Measurements from ENCODE around the gene CDK8. TPM values are rescaled to one million over a fixed set of nuclear protein-coding genes. Genes with fewer than 3 reads are reported as not detected.
A peak's percentile ranks its signal among the peaks of the same experiment; 100 is the strongest.

Gene CDK8
- total RNA-seq, 1 donor from 2014 or later = 11.2 TPM

DNA sequence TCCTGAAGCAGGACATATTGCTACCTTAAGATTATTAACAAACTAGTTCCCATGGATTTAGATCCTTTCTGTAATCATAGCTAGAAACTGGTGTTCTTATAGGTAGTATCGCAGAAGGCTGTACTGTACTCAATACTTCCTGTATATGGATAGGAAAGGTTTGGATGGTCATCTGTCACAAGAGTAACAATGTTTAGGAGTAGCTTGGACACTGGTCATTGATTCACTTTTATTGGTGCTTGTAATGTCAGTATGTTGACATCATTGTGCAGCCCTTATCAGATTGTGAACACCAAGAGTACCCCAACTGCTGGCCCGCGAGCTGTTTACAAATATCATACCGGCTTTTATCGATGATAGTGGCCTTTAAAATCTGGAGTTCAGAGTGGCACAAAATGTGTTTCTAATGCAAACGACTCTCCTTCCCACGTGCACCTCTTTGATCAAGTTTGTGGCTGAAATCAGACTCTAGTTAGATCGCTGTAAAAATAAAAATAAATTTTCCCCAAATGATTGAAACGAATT lies 605 bp upstream of the CDK8 start:
- DNase-seq (no peak), ATAC-seq (no peak)
- Histone ChIP-seq H3K27me3 (no peaks in the 10 kb centered on the region), H3K4me1 (peaks cover 20% of the 10 kb centered on the region), H3K9me3 (no peaks in the 10 kb centered on the region), H3K27ac (peak overlapping the region; percentile 95), H3K36me3 (no peaks in the 10 kb centered on the region), H3K4me3 (peak overlapping the region; percentile 81)
- intact Hi-C loops (cut with DNase I) = no loop called here
- TF ChIP-seq, protein P1, sequence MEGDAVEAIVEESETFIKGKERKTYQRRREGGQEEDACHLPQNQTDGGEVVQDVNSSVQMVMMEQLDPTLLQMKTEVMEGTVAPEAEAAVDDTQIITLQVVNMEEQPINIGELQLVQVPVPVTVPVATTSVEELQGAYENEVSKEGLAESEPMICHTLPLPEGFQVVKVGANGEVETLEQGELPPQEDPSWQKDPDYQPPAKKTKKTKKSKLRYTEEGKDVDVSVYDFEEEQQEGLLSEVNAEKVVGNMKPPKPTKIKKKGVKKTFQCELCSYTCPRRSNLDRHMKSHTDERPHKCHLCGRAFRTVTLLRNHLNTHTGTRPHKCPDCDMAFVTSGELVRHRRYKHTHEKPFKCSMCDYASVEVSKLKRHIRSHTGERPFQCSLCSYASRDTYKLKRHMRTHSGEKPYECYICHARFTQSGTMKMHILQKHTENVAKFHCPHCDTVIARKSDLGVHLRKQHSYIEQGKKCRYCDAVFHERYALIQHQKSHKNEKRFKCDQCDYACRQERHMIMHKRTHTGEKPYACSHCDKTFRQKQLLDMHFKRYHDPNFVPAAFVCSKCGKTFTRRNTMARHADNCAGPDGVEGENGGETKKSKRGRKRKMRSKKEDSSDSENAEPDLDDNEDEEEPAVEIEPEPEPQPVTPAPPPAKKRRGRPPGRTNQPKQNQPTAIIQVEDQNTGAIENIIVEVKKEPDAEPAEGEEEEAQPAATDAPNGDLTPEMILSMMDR (IDR thresholded peaks at IDR 0.05) = no peak

DNA sequence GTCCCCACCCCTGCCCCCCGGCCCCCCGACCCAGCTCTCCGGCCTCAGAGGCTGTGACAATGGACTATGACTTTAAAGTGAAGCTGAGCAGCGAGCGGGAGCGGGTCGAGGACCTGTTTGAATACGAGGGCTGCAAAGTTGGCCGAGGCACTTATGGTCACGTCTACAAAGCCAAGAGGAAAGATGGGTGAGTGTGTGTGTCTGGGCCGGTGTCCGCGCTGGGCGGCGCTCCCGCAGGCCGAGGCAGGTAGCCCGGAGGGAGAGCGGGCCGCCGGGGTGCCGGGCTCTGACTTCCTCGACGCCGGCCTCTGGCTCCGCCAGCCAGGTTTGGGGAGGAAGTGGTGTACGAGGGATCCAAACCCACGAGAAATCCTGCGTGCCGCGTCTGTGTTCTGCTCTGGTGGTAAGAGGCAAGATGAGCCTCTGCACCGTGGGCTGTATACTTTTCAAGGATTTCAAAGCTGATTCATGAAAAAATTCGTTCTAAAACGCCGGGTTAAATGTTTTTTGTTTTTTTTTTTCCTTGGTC lies 718 bp downstream of the CDK8 start:
- peak overlapping the region; percentile 81 for H3K4me3 ChIP-seq
- intact Hi-C loops (cut with DNase I) = no loop called here
- no peaks in the 10 kb centered on the region for H3K9me3 ChIP-seq
- DNase-seq = peak; percentile 85
- peaks cover 20% of the 10 kb centered on the region for H3K4me1 ChIP-seq
- no peaks in the 10 kb centered on the region for H3K27me3 ChIP-seq
- no peaks in the 10 kb centered on the region for H3K36me3 ChIP-seq
- H3K27ac ChIP-seq = peak overlapping the region; percentile 95
- TF ChIP-seq, protein P1 (IDR thresholded peaks at IDR 0.05) = peak; percentile 8
- ATAC-seq = peak; percentile 74

DNA sequence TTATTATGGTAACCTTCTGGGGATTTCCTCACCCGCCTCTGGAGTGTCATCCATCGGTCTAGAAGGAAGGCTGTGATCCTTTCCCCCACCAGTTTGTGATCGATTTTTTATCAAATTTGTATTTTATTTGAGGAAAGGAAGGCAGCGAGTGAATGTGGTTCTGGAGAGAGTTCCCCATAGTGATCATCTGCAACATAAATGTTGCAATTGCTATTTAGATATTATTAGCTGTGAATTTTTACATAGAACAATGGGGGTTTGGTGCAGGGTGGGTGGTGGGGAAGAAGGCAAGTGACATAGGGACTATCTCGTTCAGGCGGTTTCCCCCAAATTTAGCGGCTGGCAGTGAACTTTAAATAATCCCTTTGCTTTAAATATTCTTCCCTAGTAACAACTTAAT lies 1.2 kb downstream of the CDK8 start:
- TF ChIP-seq, protein P1 (IDR thresholded peaks at IDR 0.05) = no peak
- DNase-seq (no peak), ATAC-seq (no peak)
- H3K27ac ChIP-seq = peak overlapping the region; percentile 95
- no peaks in the 10 kb centered on the region for H3K27me3 ChIP-seq
- H3K4me1 ChIP-seq = peaks cover 20% of the 10 kb centered on the region
- peak overlapping the region; percentile 81 for H3K4me3 ChIP-seq
- intact Hi-C loops (cut with DNase I) = no loop called here
- no peaks in the 10 kb centered on the region for H3K9me3 ChIP-seq
- no peaks in the 10 kb centered on the region for H3K36me3 ChIP-seq

DNA sequence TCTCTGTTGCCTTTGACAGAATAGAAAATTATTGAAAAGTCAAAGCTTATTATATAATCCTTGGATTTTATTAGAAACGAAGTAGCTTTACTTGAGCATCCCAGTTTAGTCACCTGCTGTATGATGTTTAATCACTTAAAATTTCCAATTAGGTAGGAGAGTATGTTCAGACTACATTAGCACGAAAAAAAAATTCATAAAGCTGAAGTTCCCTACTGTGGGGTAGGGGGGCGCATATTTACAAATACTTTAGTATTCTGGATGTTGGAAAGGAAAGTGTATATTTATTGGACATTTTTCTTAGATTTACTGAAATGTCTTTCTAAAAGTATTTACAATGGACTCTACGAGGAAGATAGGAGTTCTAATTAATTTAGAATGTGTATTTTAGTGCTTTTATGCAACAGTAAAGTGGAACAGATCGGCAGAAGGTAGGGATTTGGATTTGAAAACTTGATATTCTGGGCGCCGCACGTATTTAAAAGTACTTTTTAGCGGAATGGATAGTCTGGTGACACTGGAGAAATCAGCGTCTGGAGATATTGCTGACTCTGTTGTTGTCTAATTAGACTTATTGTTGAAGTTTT lies 1.9 kb downstream of the CDK8 start:
- H3K36me3 ChIP-seq = no peaks in the 10 kb centered on the region
- ATAC-seq = no peak
- H3K9me3 ChIP-seq = no peaks in the 10 kb centered on the region
- H3K4me3 ChIP-seq = peak overlapping the region; percentile 81
- no peak overlapping the region for H3K27ac ChIP-seq
- H3K4me1 ChIP-seq = peaks cover 20% of the 10 kb centered on the region
- no peak for DNase-seq
- intact Hi-C loops (cut with DNase I) = no loop called here
- TF ChIP-seq, protein P1 (IDR thresholded peaks at IDR 0.05) = peak; percentile 36
- H3K27me3 ChIP-seq = no peaks in the 10 kb centered on the region

DNA sequence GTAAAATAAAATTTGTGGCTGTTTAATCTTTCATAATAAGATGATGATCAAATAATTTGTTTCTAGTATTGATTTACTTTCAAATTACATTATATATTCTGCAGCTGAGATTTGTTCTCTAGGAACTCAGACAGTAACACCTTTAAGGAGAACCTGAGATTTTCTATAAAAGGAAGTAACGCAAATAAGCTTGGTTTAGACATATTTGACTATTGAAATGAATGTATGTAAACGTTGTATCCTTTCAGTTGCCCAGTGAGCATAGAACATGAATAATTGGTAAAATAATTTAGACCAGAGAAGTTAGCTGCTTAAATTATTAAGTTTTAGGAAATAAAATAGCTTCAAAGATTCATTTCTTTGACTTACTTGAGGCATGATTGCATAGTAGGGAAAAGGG lies 3.1 kb downstream of the CDK8 start:
- intact Hi-C loops (cut with DNase I) = no loop called here
- Histone ChIP-seq H3K4me1 (peaks cover 20% of the 10 kb centered on the region), H3K36me3 (no peaks in the 10 kb centered on the region), H3K27ac (no peak overlapping the region), H3K9me3 (no peaks in the 10 kb centered on the region), H3K4me3 (no peak overlapping the region), H3K27me3 (no peaks in the 10 kb centered on the region)
- ATAC-seq = no peak
- DNase-seq = no peak
- TF ChIP-seq, protein P1 (IDR thresholded peaks at IDR 0.05) = no peak

Measured in upper lobe of right lung (tissue), 1 donor.